A549 (cell line): Measurements from ENCODE around the gene STOML2. TPM values are rescaled to one million over a fixed set of nuclear protein-coding genes. Genes with fewer than 3 reads are reported as not detected.

ENCODE experiments used
- ATAC-seq, 2 experiments: fragments of 200-7000 bp in 1 of 2; fragments of >200 bp in 1 of 2; cut with Nextera tagmentation in 1 of 2; cut with Tn5 transposase in 1 of 2; 3 replicates each; pipeline versions ENCODE4 v1.8.0 to v1.9.1; 2018 to 2020; ENCODE audit warnings: mild to moderate bottlenecking in 1 of 2, moderate library complexity in 1 of 2
- CTCF ChIA-PET: fragments of 300-600 bp; sonication (Branson Sonifier 250); formaldehyde crosslinking; extraction: SDS; loops from one replicate; lab custom pipeline; 2021; ENCODE audit warnings: antibody characterized with exemption, inconsistent platforms; lab: Yijun Ruan, JAX
- POLR2A ChIA-PET: fragments of 350-600 bp; formaldehyde crosslinking; extraction: SDS; loops from one replicate; lab custom pipeline; 2021; ENCODE audit warnings: antibody characterized with exemption, inconsistent platforms; lab: Yijun Ruan, JAX
- DNase-seq, 2 experiments: peaks; one replicate each; pipeline versions ENCODE4 v3.0.0 to v3.0.0-alpha.2; 2011 to 2016; ENCODE audit warnings: low read depth in 1 of 2, low spot score in 1 of 2
- FAIRE-seq: peaks from 2 replicates; lab custom pipeline; 2011; peaks lifted over from hg19 to GRCh38; lab: Jason Lieb, UNC
- H3K27ac ChIP-seq, 2 experiments: fragments of >200 bp; sonication (Bioruptor Twin); formaldehyde crosslinking; 3 replicates each; pipeline ENCODE4 v1.5.1; 2016 to 2017
- H3K4me1 ChIP-seq: fragments of >200 bp; sonication (Bioruptor Twin); formaldehyde crosslinking; 3 replicates; pipeline ENCODE4 v1.6.1; 2016
- H3K4me2 ChIP-seq: fragments of >200 bp; sonication (Bioruptor Twin); formaldehyde crosslinking; 3 replicates; pipeline ENCODE4 v1.6.1; 2016
- H3K4me3 ChIP-seq: fragments of >200 bp; sonication (Bioruptor Twin); formaldehyde crosslinking; 3 replicates; pipeline ENCODE4 v1.5.1; 2016
- H3K9me3 ChIP-seq: fragments of >200 bp; sonication (Bioruptor Twin); formaldehyde crosslinking; 3 replicates; pipeline ENCODE4 v1.6.1; 2016
- CBX8 ChIP-seq: fragments of 200-600 bp; sonication (generic); IDR thresholded peaks from 2 replicates; pipeline ENCODE4 v1.6.1; 2016
- CEBPB ChIP-seq, 2 experiments: fragments of >200 bp in 1 of 2; sonication (Bioruptor Twin) in 1 of 2; formaldehyde crosslinking in 1 of 2; IDR thresholded peaks; 2 replicates each; pipeline ENCODE4 v1.6.1; 2012 to 2016
- EHMT2 ChIP-seq: fragments of 200-600 bp; sonication (generic); IDR thresholded peaks from 2 replicates; pipeline ENCODE4 v1.6.1; 2016; ENCODE audit warnings: antibody characterized with exemption, low read depth, mild to moderate bottlenecking, moderate library complexity
- EP300 ChIP-seq, 2 experiments: fragments of >200 bp; sonication (Bioruptor Twin); formaldehyde crosslinking; IDR thresholded peaks; 2 replicates in 1 of 2; 3 replicates in 1 of 2; pipeline ENCODE4 v1.6.1; 2016 to 2017
- ESRRA ChIP-seq: fragments of 150-350 bp; IDR thresholded peaks from 2 replicates; pipeline ENCODE4 v1.6.1; 2014; ENCODE audit warnings: mild to moderate bottlenecking, low read length, borderline replicate concordance
- FOSB ChIP-seq: fragments of 250-450 bp; sonication (Bioruptor Pico); IDR thresholded peaks from 2 replicates; pipeline ENCODE4 v1.5.0; 2020; ENCODE audit warnings: mild to moderate bottlenecking, moderate library complexity
- FOSL2 ChIP-seq, 2 experiments: fragments of 450-650 bp in 1 of 2; fragments of >200 bp in 1 of 2; sonication (Bioruptor Twin) in 1 of 2; formaldehyde crosslinking; IDR thresholded peaks; 2 replicates each; pipeline versions ENCODE4 v1.5.0 to v1.6.1; 2016 to 2020; ENCODE audit warnings: mild to moderate bottlenecking in 1 of 2, moderate library complexity in 1 of 2
- GATA3 ChIP-seq: IDR thresholded peaks from 2 replicates; pipeline ENCODE4 v1.6.1; 2012; ENCODE audit warnings: borderline replicate concordance
- HEYL ChIP-seq: fragments of 250-450 bp; sonication (Bioruptor Pico); IDR thresholded peaks from 2 replicates; pipeline ENCODE4 v1.8.0; 2021; ENCODE audit warnings: mild to moderate bottlenecking, moderate library complexity
- HOXB13 ChIP-seq: fragments of 250-450 bp; sonication (Bioruptor Pico); IDR thresholded peaks from 2 replicates; pipeline ENCODE4 v1.5.0; 2020; ENCODE audit warnings: low read depth, mild to moderate bottlenecking, moderate library complexity
- HOXB5 ChIP-seq: fragments of 250-450 bp; sonication (Bioruptor Pico); IDR thresholded peaks from 2 replicates; pipeline ENCODE4 v1.5.0; 2020; ENCODE audit warnings: mild to moderate bottlenecking, moderate library complexity
- KDM1A ChIP-seq: fragments of 200-600 bp; sonication (generic); IDR thresholded peaks from 2 replicates; pipeline ENCODE4 v1.6.1; 2016; ENCODE audit warnings: low read depth, mild to moderate bottlenecking
- NFE2L2 ChIP-seq: fragments of 150-350 bp; conservative IDR thresholded peaks from 2 replicates; pipeline ENCODE4 v1.6.1; 2014; ENCODE audit warnings: low read length
- PHF8 ChIP-seq: fragments of 200-600 bp; sonication (generic); IDR thresholded peaks from 2 replicates; pipeline ENCODE4 v1.6.1; 2016; ENCODE audit warnings: low read depth, mild to moderate bottlenecking, antibody characterized with exemption, moderate library complexity, borderline replicate concordance
- RAD21 ChIP-seq, 2 experiments: fragments of >200 bp in 1 of 2; sonication (Bioruptor Twin) in 1 of 2; formaldehyde crosslinking in 1 of 2; IDR thresholded peaks in 1 of 2; conservative IDR thresholded peaks in 1 of 2; 2 replicates in 1 of 2; 3 replicates in 1 of 2; pipeline ENCODE4 v1.6.1; 2012 to 2018; ENCODE audit warnings: inconsistent platforms in 1 of 2
- RARB ChIP-seq: fragments of 250-450 bp; sonication (Bioruptor Pico); IDR thresholded peaks from 2 replicates; pipeline ENCODE4 v1.8.0; 2021; ENCODE audit warnings: mild to moderate bottlenecking, moderate library complexity
- RNF2 ChIP-seq: fragments of 200-600 bp; sonication (generic); IDR thresholded peaks from 2 replicates; pipeline ENCODE4 v1.6.1; 2016; ENCODE audit warnings: low read depth, mild to moderate bottlenecking, antibody characterized with exemption, moderate library complexity, borderline replicate concordance
- SREBF2 ChIP-seq: fragments of 450-650 bp; IDR thresholded peaks from 2 replicates; pipeline ENCODE4 v1.6.1; 2014; ENCODE audit warnings: mild to moderate bottlenecking, moderate library complexity
- TFCP2L1 ChIP-seq: fragments of 250-450 bp; sonication (Bioruptor Pico); IDR thresholded peaks from 2 replicates; pipeline ENCODE4 v1.5.0; 2021; ENCODE audit warnings: mild to moderate bottlenecking
- ZC3H11A ChIP-seq: fragments of 450-650 bp; IDR thresholded peaks from 2 replicates; pipeline ENCODE4 v1.6.1; 2014; ENCODE audit warnings: antibody characterized with exemption, mild to moderate bottlenecking
- ZNF302 ChIP-seq: fragments of 250-450 bp; sonication (Bioruptor Pico); IDR thresholded peaks from 2 replicates; pipeline ENCODE4 v1.9.0; 2021; ENCODE audit warnings: inconsistent platforms, mild to moderate bottlenecking, moderate library complexity
- WGBS: methylation state at CpG from one replicate; pipeline ENCODE4 v1.1.6; 2017; ENCODE audit errors: missing lambda C conversion rate; 5-methylcytosine and 5-hydroxymethylcytosine counted together
- polyA plus RNA-seq, 4 experiments: library from polyadenylated mRNA; depleted of rRNA in 3 of 4; stranded (reverse); fragments of >200 nt; fragmentation: RNase III in 1 of 4; extraction: RNeasy Plus Mini Kit Qiagen cat#74134 plus additional on column Dnase treatment in 1 of 4; gene quantifications; 2 replicates in 3 of 4; 3 replicates in 1 of 4; pipeline ENCODE4 v1.2.3, GENCODE V29; 2011 to 2017
- TF ChIP-seq, protein P1 (sequence below): fragments of 250-450 bp; sonication (Bioruptor Pico); IDR thresholded peaks from 2 replicates; pipeline ENCODE4 v1.5.0; 2021; ENCODE audit warnings: mild to moderate bottlenecking, moderate library complexity, borderline replicate concordance
- TF ChIP-seq, protein P2 (sequence below): IDR thresholded peaks from 2 replicates; pipeline ENCODE4 v1.6.1; 2012
- TF ChIP-seq, protein P3 (sequence below): IDR thresholded peaks from 2 replicates; pipeline ENCODE4 v1.6.1; 2012; ENCODE audit warnings: low read depth, borderline replicate concordance

The STOML2 gene
- polyA plus RNA-seq, 2 of the 4 experiments (the other 2 are of a cell fraction): 189 to 196 TPM

DNA sequence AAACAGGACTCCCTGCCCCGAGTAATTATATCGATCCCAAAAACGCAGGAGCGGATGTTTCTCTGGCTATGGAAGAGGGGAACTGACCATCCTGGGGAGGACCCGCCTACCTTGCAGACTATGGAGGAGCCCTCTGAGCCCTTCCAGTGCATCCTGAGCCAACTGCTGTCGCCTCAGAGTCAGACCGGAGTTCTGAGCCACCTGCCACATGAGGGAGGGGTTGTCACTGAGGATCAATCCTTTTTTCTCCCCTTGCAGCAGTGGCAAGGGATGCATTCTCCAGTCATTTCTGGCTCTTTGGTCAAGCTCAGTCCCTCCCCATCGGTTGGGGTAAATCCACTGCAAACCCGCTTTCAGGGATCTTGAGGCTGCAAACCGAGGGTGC is 23.9 kb downstream of the STOML2 start:
- FAIRE-seq (no peak), DNase-seq (no peak), ATAC-seq (peak; percentile 17 to 33; a peak in 4 of 6 replicates)
- Histone ChIP-seq H3K9me3 (no peaks in the 10 kb centered on the region), H3K4me2 (peak overlapping the region; percentile 96), H3K4me1 (peaks cover 14% of the 10 kb centered on the region; the same call in 2 of the 3 replicates), H3K4me3 (peak overlapping the region; percentile 71), H3K27ac (peak overlapping the region; percentile 86 to 96)
- WGBS: 3% methylated on average over 9 of the region's 10 CpGs
- TF ChIP-seq PHF8 (no peak), SREBF2 (no peak), FOSB (CRISPR knock-in tag) (no peak), TFCP2L1 (CRISPR knock-in tag) (no peak), EP300 (IDR thresholded peaks at IDR 0.05) (no peak), FOSL2 (IDR thresholded peaks at IDR 0.05) (no peak), FOSL2 (CRISPR knock-in tag; IDR thresholded peaks at IDR 0.05) (no peak), RAD21 (conservative IDR thresholded peaks at IDR 0.05 in 1 of 2, IDR thresholded peaks at IDR 0.05 in 1 of 2) (no peak), HOXB5 (CRISPR knock-in tag) (no peak), RNF2 (no peak), HEYL (CRISPR knock-in tag) (no peak)
- TF ChIP-seq, protein P1, sequence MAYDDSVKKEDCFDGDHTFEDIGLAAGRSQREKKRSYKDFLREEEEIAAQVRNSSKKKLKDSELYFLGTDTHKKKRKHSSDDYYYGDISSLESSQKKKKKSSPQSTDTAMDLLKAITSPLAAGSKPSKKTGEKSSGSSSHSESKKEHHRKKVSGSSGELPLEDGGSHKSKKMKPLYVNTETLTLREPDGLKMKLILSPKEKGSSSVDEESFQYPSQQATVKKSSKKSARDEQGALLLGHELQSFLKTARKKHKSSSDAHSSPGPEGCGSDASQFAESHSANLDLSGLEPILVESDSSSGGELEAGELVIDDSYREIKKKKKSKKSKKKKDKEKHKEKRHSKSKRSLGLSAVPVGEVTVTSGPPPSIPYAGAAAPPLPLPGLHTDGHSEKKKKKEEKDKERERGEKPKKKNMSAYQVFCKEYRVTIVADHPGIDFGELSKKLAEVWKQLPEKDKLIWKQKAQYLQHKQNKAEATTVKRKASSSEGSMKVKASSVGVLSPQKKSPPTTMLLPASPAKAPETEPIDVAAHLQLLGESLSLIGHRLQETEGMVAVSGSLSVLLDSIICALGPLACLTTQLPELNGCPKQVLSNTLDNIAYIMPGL (CRISPR knock-in tag): no peak
- TF ChIP-seq, protein P2, sequence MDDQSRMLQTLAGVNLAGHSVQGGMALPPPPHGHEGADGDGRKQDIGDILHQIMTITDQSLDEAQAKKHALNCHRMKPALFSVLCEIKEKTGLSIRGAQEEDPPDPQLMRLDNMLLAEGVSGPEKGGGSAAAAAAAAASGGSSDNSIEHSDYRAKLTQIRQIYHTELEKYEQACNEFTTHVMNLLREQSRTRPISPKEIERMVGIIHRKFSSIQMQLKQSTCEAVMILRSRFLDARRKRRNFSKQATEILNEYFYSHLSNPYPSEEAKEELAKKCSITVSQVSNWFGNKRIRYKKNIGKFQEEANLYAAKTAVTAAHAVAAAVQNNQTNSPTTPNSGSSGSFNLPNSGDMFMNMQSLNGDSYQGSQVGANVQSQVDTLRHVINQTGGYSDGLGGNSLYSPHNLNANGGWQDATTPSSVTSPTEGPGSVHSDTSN: no peak
- POLR2A ChIA-PET: interaction anchor here (0.9 to 3.7 kb wide), 8 partner anchors 8 to 441 kb away, joined by 3 to 63 read pairs (median 14); partner anchors contain the start of genes PIGO, SIGMAR1, STOML2 and VCP
- CTCF ChIA-PET: interaction anchor here (1.2 to 7.7 kb wide), 6 partner anchors 8 to 398 kb away, joined by 4 to 99 read pairs (median 16); partner anchors contain the start of genes PIGO, STOML2 and VCP

DNA sequence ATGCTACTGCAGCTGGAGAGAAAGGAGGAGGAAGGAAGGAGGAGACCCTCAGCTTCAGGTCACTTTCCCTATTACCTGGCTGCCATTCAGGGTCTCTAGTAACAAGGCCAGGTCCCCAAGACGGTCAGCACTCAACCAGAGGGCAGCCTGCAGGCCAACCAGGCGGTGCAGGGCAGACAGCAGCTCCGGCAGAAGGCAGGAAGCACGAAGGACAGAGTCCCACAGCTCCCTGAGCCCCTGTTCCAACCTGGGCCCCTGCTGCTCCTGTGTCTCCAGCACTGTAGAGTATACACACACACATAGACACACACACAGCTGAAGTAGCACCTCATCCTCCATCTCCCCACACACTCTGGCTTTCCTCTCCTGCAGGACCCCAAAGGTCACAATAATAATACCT is 24.9 kb downstream of the STOML2 start:
- Histone ChIP-seq H3K4me1 (peaks cover 15% of the 10 kb centered on the region), H3K27ac (peak overlapping the region in 1 of 2 experiments; percentile 96; a peak in 2 of 6 replicates), H3K9me3 (no peaks in the 10 kb centered on the region), H3K4me3 (peak overlapping the region; percentile 71; the same call in 1 of the 3 replicates), H3K4me2 (peak overlapping the region; percentile 96)
- TF ChIP-seq ZNF302 (CRISPR knock-in tag) (no peak), KDM1A (no peak)
- TF ChIP-seq, protein P1 (CRISPR knock-in tag): no peak
- no peak for FAIRE-seq
- no peak for DNase-seq
- ChIA-PET POLR2A (interaction anchor here (1.1 kb wide), 1 partner anchor 14 kb away, joined by 3 read pairs; no protein-coding TSS in a partner anchor), CTCF (interaction anchor here (0.5 to 7.7 kb wide), 8 partner anchors 7 to 1213 kb away, joined by 3 to 99 read pairs (median 10); partner anchors contain the start of genes PIGO, UNC13B and VCP)
- 89% methylated on average over 4 of the region's 4 CpGs for WGBS
- no peak for ATAC-seq

DNA sequence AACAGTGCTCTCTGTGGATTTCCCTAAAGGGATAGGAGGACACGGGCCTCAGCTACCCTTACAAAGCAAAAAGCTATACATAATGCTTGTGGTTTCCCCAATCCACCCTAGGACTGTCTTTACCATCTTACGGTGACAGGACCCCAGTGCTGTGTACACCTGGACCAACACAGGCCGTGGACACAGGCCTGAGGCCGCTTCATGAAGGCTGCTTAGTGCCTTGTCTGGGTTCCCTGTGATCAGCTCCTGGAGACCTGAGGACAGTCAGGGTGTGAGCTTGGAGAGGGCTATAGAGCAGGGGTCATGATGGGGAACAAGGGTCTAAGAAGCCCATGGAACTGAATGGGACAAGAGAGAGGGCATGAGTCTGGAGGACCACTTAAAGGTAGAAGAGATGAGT is 26.1 kb downstream of the STOML2 start:
- no peak overlapping the region for H3K4me3 ChIP-seq
- no peak overlapping the region for H3K4me2 ChIP-seq
- DNase-seq (no peak), ATAC-seq (no peak), FAIRE-seq (no peak)
- WGBS: 60% methylated on average over 1 of the region's 4 CpGs
- H3K9me3 ChIP-seq: no peaks in the 10 kb centered on the region
- peaks cover 18% of the 10 kb centered on the region for H3K4me1 ChIP-seq
- no peak overlapping the region for H3K27ac ChIP-seq
- TF ChIP-seq, protein P1 (CRISPR knock-in tag): no peak
- TF ChIP-seq GATA3 (no peak), CBX8 (no peak), NFE2L2 (no peak), ESRRA (no peak), TFCP2L1 (CRISPR knock-in tag) (no peak), HOXB13 (CRISPR knock-in tag) (no peak), KDM1A (no peak), SREBF2 (no peak), ZC3H11A (no peak), EHMT2 (no peak), PHF8 (no peak), CEBPB (IDR thresholded peaks at IDR 0.05) (no peak), RARB (CRISPR knock-in tag) (no peak)
- TF ChIP-seq, protein P3, sequence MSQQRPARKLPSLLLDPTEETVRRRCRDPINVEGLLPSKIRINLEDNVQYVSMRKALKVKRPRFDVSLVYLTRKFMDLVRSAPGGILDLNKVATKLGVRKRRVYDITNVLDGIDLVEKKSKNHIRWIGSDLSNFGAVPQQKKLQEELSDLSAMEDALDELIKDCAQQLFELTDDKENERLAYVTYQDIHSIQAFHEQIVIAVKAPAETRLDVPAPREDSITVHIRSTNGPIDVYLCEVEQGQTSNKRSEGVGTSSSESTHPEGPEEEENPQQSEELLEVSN: no peak
- CTCF ChIA-PET: interaction anchor here (3.6 to 7.7 kb wide), 3 partner anchors 18 to 401 kb away, joined by 16 to 99 read pairs (median 17); partner anchors contain the start of gene PIGO
- POLR2A ChIA-PET: interaction anchor here (1.1 kb wide), 1 partner anchor 15 kb away, joined by 3 read pairs; no protein-coding TSS in a partner anchor
